Measurements from ENCODE around the gene BRF1. TPM values are rescaled to one million over a fixed set of nuclear protein-coding genes. Genes with fewer than 3 reads are reported as not detected.

BRF1 gene
- total RNA-seq, 2 donors from 2014 or later = 31.3 to 34.5 TPM

DNA sequence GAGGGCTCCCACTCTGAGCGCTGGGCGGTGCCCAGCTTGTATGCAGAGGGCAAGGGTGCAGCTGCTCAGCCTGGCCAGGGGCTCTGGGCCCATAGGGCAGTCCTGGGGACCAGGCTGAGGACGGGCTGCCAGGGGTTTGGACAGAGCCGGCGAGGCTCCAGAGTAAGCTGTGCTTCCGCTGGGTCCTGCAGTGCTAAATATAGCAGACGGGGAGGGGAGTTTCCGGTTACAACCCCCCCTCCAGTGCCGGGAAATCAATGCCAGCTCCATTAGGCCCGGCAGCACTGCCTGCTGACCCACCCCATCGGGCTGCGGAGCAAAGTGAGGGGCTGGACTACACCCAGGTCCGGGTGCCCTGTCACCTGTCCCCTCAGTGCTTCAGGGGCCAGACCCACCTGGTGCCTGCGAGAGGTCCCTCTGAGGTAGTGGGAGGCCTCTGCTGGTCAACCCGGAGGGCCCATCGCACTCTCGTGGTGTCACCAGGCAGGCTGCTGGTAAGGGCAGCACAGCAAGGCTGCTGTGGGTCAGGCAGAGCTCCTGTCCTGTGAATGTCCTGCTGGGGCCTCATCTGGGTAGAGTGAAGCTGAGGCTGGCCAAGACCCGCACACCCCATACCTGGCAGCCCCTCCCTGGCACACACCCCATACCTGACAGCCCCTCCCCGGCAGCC lies 129.7 kb downstream of the BRF1 start:
- ATAC-seq (replicated peaks in 1 of 2) (no peak), DNase-seq (no peak)
- no peak overlapping the region for H3K27ac Mint-ChIP-seq
- H3K9me3 Mint-ChIP-seq = no peaks in the 10 kb centered on the region
- peaks cover 8% of the 10 kb centered on the region for H3K27me3 Mint-ChIP-seq (ENCODE audit: low read depth)
- H3K4me1 Mint-ChIP-seq (ENCODE audit: low read depth) = peaks cover 22% of the 10 kb centered on the region
- H3K4me3 Mint-ChIP-seq = no peak overlapping the region
- H3K36me3 Mint-ChIP-seq (ENCODE audit: insufficient read depth in 2 of 2) = no peaks in the 10 kb centered on the region

GRCh38 chr14:105169776-105170655 lies 130.8 kb downstream of the BRF1 start:
- Mint-ChIP-seq H3K4me1 (ENCODE audit: low read depth) (peaks cover 19% of the 10 kb centered on the region), H3K27me3 (ENCODE audit: low read depth) (peaks cover 8% of the 10 kb centered on the region), H3K9me3 (no peaks in the 10 kb centered on the region), H3K27ac (no peak overlapping the region), H3K4me3 (peak overlapping the region; percentile 67 to 80), H3K36me3 (ENCODE audit: insufficient read depth in 2 of 2) (no peaks in the 10 kb centered on the region)
- ATAC-seq (replicated peaks in 1 of 2) (no peak), DNase-seq (no peak)

GRCh38 chr14:105168979-105169507 lies 131.8 kb downstream of the BRF1 start:
- Mint-ChIP-seq H3K4me3 (peak overlapping the region; percentile 67 to 80), H3K4me1 (ENCODE audit: low read depth) (peaks cover 13% of the 10 kb centered on the region), H3K36me3 (ENCODE audit: insufficient read depth in 2 of 2) (no peaks in the 10 kb centered on the region), H3K27me3 (ENCODE audit: low read depth) (peaks cover 8% of the 10 kb centered on the region), H3K27ac (no peak overlapping the region), H3K9me3 (no peaks in the 10 kb centered on the region)
- DNase-seq (peak; percentile 56 to 58), ATAC-seq (replicated peaks in 1 of 2) (peak; percentile 49 to 58)

DNA sequence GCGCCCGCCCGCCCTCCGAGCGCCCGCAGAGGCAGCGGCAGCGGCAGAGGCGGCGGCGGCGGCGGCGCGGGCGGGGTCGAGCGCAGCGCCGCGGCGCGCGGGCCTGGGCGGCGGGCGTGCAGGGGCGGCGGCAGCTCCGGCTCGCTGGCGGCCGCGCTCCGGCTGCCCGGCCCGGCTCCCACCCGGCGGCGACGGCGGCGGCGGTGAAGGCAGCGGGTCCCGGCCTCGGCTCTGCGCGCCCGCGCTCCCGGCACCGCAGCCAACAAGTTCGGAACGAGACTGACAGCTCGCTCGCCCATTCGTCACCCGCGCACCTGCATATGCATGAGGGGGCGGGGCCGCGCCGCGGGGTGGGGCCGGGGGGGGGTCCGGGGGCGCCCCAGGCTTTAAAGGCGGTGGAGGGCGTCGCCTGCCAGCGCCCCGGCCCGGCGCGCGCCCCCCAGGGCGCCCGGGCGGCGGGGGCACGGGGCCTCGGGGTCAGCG lies 132.3 kb downstream of the BRF1 start, which contains the start of gene JAG2:
JAG2 (minus strand) TSS at position 281 of the 483 bp plus-strand sequence. CDS start 356 bp downstream, outside the sequence.
- Mint-ChIP-seq H3K4me1 (ENCODE audit: low read depth) (peaks cover 13% of the 10 kb centered on the region), H3K4me3 (peak within 1 kb of the TSS; percentile 70 to 80), H3K9me3 (no peaks in the 10 kb centered on the region), H3K27ac (no peak within 1 kb of the TSS), H3K36me3 (ENCODE audit: insufficient read depth in 2 of 2) (no peaks in the 10 kb centered on the region), H3K27me3 (ENCODE audit: low read depth) (peaks cover 8% of the 10 kb centered on the region)
- peak; percentile 54 to 63 for ATAC-seq (replicated peaks in 1 of 2)
- peak; percentile 47 to 63 for DNase-seq

GRCh38 chr14:105168093-105168420 lies 132.7 kb downstream of the BRF1 start:
- H3K27ac Mint-ChIP-seq = no peak overlapping the region
- no peaks in the 10 kb centered on the region for H3K36me3 Mint-ChIP-seq (ENCODE audit: insufficient read depth in 2 of 2)
- DNase-seq (no peak), ATAC-seq (replicated peaks in 1 of 2) (peak in 1 of 2 donors; percentile 1)
- no peaks in the 10 kb centered on the region for H3K9me3 Mint-ChIP-seq
- peak overlapping the region; percentile 50 to 67 for H3K4me3 Mint-ChIP-seq
- peaks cover 13% of the 10 kb centered on the region for H3K4me1 Mint-ChIP-seq (ENCODE audit: low read depth)
- H3K27me3 Mint-ChIP-seq (ENCODE audit: low read depth) = peaks cover 8% of the 10 kb centered on the region

DNA sequence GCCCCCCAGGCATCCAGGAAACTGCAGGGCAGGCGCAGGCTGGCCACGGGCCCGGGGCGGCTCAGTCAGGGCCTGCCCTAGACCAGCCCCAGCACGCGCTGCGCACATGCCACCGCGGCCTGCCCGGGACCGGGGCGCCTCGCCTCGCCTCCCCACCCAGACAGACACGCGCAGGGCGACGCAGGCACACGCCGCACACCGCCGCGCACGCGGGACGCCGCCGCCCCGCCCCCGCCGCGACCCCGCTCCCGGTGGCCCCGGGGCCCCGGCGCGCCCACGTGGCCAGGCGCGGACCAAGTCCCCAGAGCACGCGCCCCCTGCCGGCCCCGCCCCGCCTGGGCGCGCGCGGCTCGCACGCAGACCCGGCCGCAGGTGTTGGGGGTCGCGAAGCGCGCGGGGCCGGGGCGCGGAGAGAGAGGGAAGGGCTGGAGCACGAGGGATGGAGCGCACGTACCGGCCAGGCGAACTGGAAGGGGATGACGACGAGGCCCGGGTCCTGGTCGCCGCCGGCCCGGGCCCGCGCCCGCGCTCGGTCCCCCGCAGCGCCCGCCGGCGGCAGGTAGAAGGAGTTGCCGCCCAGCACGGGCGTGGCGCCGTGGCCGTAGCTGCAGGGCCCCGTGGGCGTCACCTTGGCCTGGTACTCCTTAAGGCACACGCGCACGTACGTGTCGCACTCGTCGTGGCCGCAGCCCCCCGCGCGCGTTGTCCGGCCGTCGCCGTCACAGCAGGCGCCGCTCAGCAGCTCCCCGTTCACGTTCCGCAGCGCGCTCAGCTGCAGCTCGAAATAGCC lies 133.3 kb downstream of the BRF1 start:
- no peak overlapping the region for H3K27ac Mint-ChIP-seq
- H3K4me1 Mint-ChIP-seq (ENCODE audit: low read depth) = peaks cover 13% of the 10 kb centered on the region
- no peaks in the 10 kb centered on the region for H3K36me3 Mint-ChIP-seq (ENCODE audit: insufficient read depth in 2 of 2)
- H3K9me3 Mint-ChIP-seq = no peaks in the 10 kb centered on the region
- ATAC-seq (replicated peaks in 1 of 2) (peak; percentile 11 to 27), DNase-seq (peak in 1 of 2 donors; percentile 45)
- peaks cover 8% of the 10 kb centered on the region for H3K27me3 Mint-ChIP-seq (ENCODE audit: low read depth)
- peak overlapping the region; percentile 50 to 67 for H3K4me3 Mint-ChIP-seq

GRCh38 chr14:105166571-105167302 lies 134.1 kb downstream of the BRF1 start:
- Mint-ChIP-seq H3K36me3 (ENCODE audit: insufficient read depth in 2 of 2) (no peaks in the 10 kb centered on the region), H3K4me3 (peak overlapping the region; percentile 34 to 39), H3K27me3 (ENCODE audit: low read depth) (peaks cover 8% of the 10 kb centered on the region), H3K9me3 (no peaks in the 10 kb centered on the region), H3K4me1 (ENCODE audit: low read depth) (peaks cover 13% of the 10 kb centered on the region), H3K27ac (no peak overlapping the region)
- no peak for DNase-seq
- no peak for ATAC-seq (replicated peaks in 1 of 2)

GRCh38 chr14:105165761-105166485 lies 134.9 kb downstream of the BRF1 start:
- Mint-ChIP-seq H3K4me1 (ENCODE audit: low read depth) (peaks cover 13% of the 10 kb centered on the region), H3K36me3 (ENCODE audit: insufficient read depth in 2 of 2) (no peaks in the 10 kb centered on the region), H3K27me3 (ENCODE audit: low read depth) (peaks cover 8% of the 10 kb centered on the region), H3K9me3 (no peaks in the 10 kb centered on the region), H3K4me3 (no peak overlapping the region), H3K27ac (no peak overlapping the region)
- no peak for ATAC-seq (replicated peaks in 1 of 2)
- DNase-seq = no peak

DNA sequence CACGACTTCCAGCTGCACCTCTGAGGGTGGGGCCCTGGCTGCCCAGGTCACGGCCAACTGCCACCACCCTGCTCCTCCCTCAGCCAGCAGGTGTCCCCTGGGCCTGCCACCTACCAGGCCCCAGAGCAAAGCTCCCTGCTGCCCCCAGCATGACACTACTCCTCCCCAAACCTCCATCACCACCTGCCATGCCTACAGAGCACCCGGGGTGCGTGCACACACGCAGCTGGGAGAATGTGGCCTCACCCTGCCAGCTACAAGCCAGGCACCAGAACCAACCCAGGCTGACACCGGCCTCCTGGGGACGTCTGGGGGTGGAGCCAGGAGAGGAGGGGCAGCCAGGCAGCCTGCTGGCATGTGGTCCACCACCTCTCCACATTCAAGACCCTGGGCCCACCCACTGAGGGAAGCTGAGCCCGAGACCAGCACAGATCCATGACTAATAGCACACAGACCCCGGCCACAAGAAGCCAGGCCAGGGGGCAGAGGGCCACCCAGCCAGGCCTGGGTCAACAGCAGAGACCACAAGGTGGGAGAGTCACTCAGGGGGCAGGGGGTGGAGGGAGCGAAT lies 135.6 kb downstream of the BRF1 start:
- H3K4me3 Mint-ChIP-seq = no peak overlapping the region
- H3K27ac Mint-ChIP-seq = no peak overlapping the region
- H3K4me1 Mint-ChIP-seq (ENCODE audit: low read depth) = peaks cover 10% of the 10 kb centered on the region
- H3K36me3 Mint-ChIP-seq (ENCODE audit: insufficient read depth in 2 of 2) = no peaks in the 10 kb centered on the region
- no peaks in the 10 kb centered on the region for H3K9me3 Mint-ChIP-seq
- DNase-seq (no peak), ATAC-seq (replicated peaks in 1 of 2) (no peak)
- H3K27me3 Mint-ChIP-seq (ENCODE audit: low read depth) = peaks cover 8% of the 10 kb centered on the region

DNA sequence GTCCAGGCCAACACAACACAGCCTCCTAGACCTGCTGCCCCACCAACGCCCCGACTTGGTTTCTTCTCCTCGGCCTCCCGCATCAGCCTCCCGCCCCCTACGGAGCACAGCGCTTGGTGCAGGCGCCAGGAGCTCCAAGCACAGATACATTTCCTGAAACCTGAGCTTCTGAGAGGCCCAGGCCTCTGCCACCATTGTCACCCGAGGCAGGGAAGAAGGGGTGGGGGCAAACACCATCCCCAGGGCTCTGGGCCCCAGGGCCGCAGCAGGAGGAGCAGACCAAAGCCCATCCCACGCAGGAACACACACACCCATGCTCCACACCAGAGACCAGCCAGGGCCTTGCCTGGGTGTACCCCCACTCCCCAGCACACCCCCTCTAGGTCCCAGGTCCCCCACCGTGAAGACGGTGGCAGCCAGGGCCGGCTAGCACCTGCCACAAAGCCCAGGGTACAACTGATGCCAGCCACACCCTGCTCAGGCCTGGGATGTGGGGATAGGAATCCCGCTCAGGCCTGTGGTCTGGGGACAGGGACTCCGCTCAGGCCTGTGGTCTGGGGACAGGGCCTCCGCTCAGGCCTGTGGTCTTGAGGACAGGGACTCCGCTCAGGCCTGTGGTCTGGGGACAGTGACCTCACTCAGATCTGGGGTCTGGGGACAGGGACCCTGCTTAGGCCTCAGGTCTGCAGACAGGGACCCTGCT lies 137.6 kb downstream of the BRF1 start:
- no peaks in the 10 kb centered on the region for H3K36me3 Mint-ChIP-seq (ENCODE audit: insufficient read depth in 2 of 2)
- H3K27me3 Mint-ChIP-seq (ENCODE audit: low read depth) = no peaks in the 10 kb centered on the region
- no peak overlapping the region for H3K27ac Mint-ChIP-seq
- DNase-seq = no peak
- no peaks in the 10 kb centered on the region for H3K9me3 Mint-ChIP-seq
- no peak for ATAC-seq (replicated peaks in 1 of 2)
- no peak overlapping the region for H3K4me3 Mint-ChIP-seq
- H3K4me1 Mint-ChIP-seq (ENCODE audit: low read depth) = no peaks in the 10 kb centered on the region

DNA sequence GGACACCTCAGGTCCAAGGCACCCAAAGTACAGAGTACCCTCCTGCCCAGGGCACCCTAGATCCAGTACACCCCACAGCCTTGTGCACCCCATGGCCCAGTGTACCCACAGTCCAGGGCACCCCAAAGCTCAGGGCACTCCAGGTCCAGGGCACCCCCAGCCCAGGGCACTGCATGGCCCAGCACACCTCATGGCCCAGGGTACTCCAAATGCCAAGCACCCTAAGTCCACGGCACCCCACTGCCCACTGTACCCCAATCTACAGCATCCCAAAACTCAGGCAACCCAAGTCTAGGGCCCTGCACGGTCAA lies 138.2 kb downstream of the BRF1 start:
- Mint-ChIP-seq H3K27me3 (ENCODE audit: low read depth) (no peaks in the 10 kb centered on the region), H3K4me1 (ENCODE audit: low read depth) (no peaks in the 10 kb centered on the region), H3K36me3 (ENCODE audit: insufficient read depth in 2 of 2) (no peaks in the 10 kb centered on the region), H3K27ac (no peak overlapping the region), H3K4me3 (no peak overlapping the region), H3K9me3 (no peaks in the 10 kb centered on the region)
- ATAC-seq (replicated peaks in 1 of 2) (no peak), DNase-seq (no peak)
